ENCODE data around the gene MGAT4A. TPM values are rescaled to one million over a fixed set of nuclear protein-coding genes. Genes with fewer than 3 reads are reported as not detected.
"Not testable (repeated sequence)": the region's sequence is repeated elsewhere in the genome, so short reads cannot be mapped to it uniquely, and the experiment has no call there.

The MGAT4A gene
- total RNA-seq, 2 experiments from 2014 or later, result 93.9 to 109 TPM

- peaks cover 75% of the 10 kb centered on the region for H3K4me1 Mint-ChIP-seq
- CTCF ChIA-PET, result interaction anchor here (0.6 to 2.0 kb wide), 7 partner anchors 10 to 182 kb away, joined by 3 to 7 read pairs (median 3); no protein-coding TSS in a partner anchor
- peak overlapping the region; percentile 78 for H3K4me3 Mint-ChIP-seq
- no peaks in the 10 kb centered on the region for H3K27me3 Mint-ChIP-seq
- peaks cover 76% of the 10 kb centered on the region for H3K36me3 Mint-ChIP-seq (ENCODE audit: low read depth)
- POLR2A ChIA-PET, result interaction anchor here (0.8 kb wide), 1 partner anchor 108 kb away, joined by 3 read pairs; no protein-coding TSS in a partner anchor
- peak overlapping the region; percentile 99 for H3K27ac Mint-ChIP-seq
- DNase-seq, result peak; percentile 54
- peaks cover 37% of the 10 kb centered on the region for H3K9me3 Mint-ChIP-seq
Measured at GRCh38 chr2:98663511-98664090, 67.3 kb downstream of the MGAT4A start.

DNA sequence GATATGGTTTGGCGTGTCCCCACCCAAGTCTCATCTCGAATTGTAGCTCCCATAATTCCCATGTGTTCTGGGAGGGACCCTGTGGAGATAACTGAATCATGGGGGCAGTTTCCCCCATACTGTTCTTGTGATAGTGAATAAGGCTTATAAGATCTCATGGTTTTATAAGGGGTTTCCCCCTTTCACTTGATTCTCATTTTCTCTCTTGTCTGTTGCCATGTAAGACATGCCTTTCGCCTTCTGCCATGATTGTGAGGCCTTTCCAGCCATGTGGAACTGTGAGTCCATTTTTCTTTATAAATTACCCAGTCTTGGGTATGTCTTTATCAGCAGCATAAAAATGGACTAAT, 71.5 kb downstream of the MGAT4A start:
- POLR2A ChIA-PET, H3K27me3 Mint-ChIP-seq, DNase-seq: not testable (repeated sequence)
- peaks cover 66% of the 10 kb centered on the region for H3K36me3 Mint-ChIP-seq (ENCODE audit: low read depth)
- peaks cover 78% of the 10 kb centered on the region for H3K4me1 Mint-ChIP-seq
- H3K4me3 Mint-ChIP-seq, result peak overlapping the region; percentile 61
- peak overlapping the region; percentile 88 for H3K27ac Mint-ChIP-seq
- peaks cover 13% of the 10 kb centered on the region for H3K9me3 Mint-ChIP-seq
- CTCF ChIA-PET, result interaction anchor here (0.6 to 2.7 kb wide), 8 partner anchors 10 to 208 kb away, joined by 3 to 11 read pairs (median 4); partner anchors contain the start of gene MGAT4A

DNA sequence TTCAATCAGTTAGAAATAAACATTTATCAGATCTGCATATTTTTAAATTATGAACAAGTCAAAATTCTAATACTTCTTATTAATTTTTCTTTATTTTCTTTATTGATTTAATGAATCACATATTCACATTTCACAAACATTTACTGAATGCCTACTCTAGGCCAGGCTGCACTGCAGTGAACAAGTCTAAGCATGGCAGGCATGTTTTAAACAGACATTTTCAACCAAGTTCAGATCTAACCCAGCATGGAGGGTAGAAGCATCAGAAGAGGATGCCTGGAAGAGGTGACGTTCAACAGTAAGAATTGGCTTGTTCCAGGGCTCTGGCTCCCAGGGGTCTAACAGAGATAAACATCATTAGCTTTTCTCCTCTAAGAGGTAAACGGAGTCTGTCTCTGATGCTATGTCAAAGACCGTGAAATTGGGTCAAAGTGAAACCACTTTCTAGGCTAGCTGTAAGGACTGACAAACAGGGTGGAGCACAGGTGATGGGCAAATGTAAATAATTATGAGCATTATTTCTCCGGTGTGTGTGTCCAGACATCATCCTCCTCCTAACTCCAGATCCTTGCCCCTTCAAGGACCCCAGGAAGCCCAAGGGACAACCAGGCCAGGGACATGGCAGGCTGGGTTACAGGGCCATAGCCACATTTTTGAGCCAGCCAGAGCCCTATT, 72.0 kb downstream of the MGAT4A start:
- H3K9me3 Mint-ChIP-seq, result peaks cover 13% of the 10 kb centered on the region
- peaks cover 79% of the 10 kb centered on the region for H3K4me1 Mint-ChIP-seq
- POLR2A ChIA-PET, result no interaction called here
- H3K4me3 Mint-ChIP-seq, result peak overlapping the region; percentile 61
- H3K27me3 Mint-ChIP-seq, result no peaks in the 10 kb centered on the region
- H3K27ac Mint-ChIP-seq, result peak overlapping the region; percentile 88
- CTCF ChIA-PET, result interaction anchor here (0.6 to 2.7 kb wide), 7 partner anchors 10 to 209 kb away, joined by 3 to 11 read pairs (median 4); partner anchors contain the start of gene MGAT4A
- peaks cover 71% of the 10 kb centered on the region for H3K36me3 Mint-ChIP-seq (ENCODE audit: low read depth)
- peak; percentile 20 for DNase-seq

DNA sequence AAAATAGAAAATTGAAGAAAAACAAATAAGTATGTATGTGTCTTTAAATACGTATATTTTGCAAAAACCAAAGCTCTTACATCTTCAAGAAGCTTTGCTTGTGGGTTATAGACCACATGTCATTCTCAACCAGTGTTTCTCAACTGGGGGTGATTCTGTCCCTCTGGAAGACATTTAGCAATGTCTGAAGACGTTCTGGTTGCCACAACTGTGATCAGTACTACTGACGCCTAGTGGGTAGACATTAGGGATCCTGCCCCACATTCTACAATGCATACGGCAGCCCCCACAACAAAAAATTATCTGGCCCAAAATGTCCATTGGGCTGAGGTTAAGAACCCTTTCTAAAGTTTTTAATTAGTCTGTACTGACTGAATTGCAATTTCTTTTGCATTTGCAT, 74.1 kb downstream of the MGAT4A start:
- Mint-ChIP-seq H3K27me3 (no peaks in the 10 kb centered on the region), H3K4me1 (peaks cover 86% of the 10 kb centered on the region), H3K9me3 (peaks cover 20% of the 10 kb centered on the region), H3K36me3 (ENCODE audit: low read depth) (peaks cover 80% of the 10 kb centered on the region), H3K4me3 (peak overlapping the region; percentile 38), H3K27ac (peak overlapping the region; percentile 85)
- ChIA-PET POLR2A (interaction anchor here (0.7 to 1.0 kb wide), 3 partner anchors 68 to 114 kb away, joined by 3 to 5 read pairs (median 4); no protein-coding TSS in a partner anchor), CTCF (interaction anchor here (0.6 to 1.7 kb wide), 8 partner anchors 11 to 1089 kb away, joined by 3 to 5 read pairs (median 4); partner anchors contain the start of gene MGAT4A)
- peak; percentile 57 for DNase-seq

DNA sequence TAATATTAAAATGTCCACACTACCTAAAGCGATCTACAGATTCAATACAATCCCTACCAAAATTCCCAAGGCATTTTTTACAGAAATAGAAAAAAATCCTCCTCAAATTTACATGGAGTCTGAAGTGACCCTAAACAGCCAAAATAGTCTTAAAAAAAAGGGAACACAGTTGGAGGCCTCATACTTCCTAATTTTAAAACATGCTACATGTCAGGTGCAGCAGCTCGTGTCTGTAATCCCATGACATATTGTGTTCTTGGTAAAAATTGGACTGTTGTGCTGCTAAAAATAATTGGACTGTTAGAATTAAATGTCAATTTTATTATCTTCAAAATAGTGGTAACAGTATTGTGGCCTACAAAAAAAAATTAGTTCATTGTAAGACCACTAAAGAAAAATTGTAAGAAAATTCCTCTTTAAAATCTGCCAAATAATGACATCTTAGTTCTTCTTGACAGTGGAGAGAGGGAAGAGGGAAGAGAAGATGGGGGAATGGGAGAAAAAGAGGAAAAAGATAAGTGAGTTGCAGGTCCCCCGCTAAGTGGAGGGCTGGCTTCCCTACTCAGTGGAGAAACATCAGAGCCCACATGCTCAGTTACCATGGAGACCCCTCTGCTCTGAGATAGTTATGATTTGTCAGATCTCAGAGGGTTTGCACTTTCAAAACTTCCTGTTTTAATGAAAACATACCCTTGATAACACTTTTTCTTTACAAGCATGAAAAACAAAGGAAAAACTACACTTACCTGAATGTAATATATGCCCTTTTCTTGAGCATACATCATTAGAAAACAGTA, 76.0 kb downstream of the MGAT4A start:
- POLR2A ChIA-PET, result no interaction called here
- Mint-ChIP-seq H3K9me3 (peaks cover 17% of the 10 kb centered on the region), H3K4me1 (peaks cover 85% of the 10 kb centered on the region)

DNA sequence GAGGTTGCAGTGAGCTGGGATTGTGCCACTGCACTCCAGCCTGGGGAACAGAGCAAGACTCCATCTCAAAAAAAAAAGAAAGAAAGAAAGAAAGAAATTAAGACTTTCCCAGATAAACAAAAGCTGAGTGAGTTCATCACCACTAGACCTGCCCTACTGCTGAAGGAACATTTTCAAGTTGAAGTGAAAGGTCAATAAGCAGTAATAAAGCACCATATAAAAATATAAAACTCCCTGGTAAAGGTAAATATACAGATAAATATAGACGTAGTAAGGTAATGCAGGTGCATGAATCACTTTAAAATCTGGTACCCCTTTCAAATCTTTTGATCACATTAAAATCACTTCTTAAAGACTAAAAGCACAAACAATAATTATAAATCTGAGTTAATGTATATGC, 79.9 kb downstream of the MGAT4A start:
- peaks cover 70% of the 10 kb centered on the region for H3K4me1 Mint-ChIP-seq
- no peaks in the 10 kb centered on the region for H3K27me3 Mint-ChIP-seq
- CTCF ChIA-PET, result interaction anchor here (0.6 kb wide), 1 partner anchor 939 kb away, joined by 3 read pairs; no protein-coding TSS in a partner anchor
- no peak for DNase-seq
- peaks cover 77% of the 10 kb centered on the region for H3K36me3 Mint-ChIP-seq (ENCODE audit: low read depth)
- peak overlapping the region; percentile 11 for H3K27ac Mint-ChIP-seq
- no peak overlapping the region for H3K4me3 Mint-ChIP-seq
- POLR2A ChIA-PET, result interaction anchor here (0.7 kb wide), 1 partner anchor 72 kb away, joined by 4 read pairs; no protein-coding TSS in a partner anchor
- H3K9me3 Mint-ChIP-seq, result peaks cover 20% of the 10 kb centered on the region

More for the DNA sequence above, 76.0 kb downstream of the MGAT4A start:
- H3K36me3 Mint-ChIP-seq (ENCODE audit: low read depth), result peaks cover 80% of the 10 kb centered on the region
- H3K27me3 Mint-ChIP-seq, result no peaks in the 10 kb centered on the region
- DNase-seq, result peak; percentile 46
- CTCF ChIA-PET, result interaction anchor here (1.1 kb wide), 1 partner anchor 178 kb away, joined by 3 read pairs; no protein-coding TSS in a partner anchor
- peak overlapping the region; percentile 38 for H3K4me3 Mint-ChIP-seq
- H3K27ac Mint-ChIP-seq, result peak overlapping the region; percentile 85

GRCh38 chr2:98649992-98650375, 80.9 kb downstream of the MGAT4A start:
- H3K36me3 Mint-ChIP-seq (ENCODE audit: low read depth), result peaks cover 75% of the 10 kb centered on the region
- no peaks in the 10 kb centered on the region for H3K27me3 Mint-ChIP-seq
- DNase-seq, result no peak
- H3K4me1 Mint-ChIP-seq, result peaks cover 62% of the 10 kb centered on the region
- H3K4me3 Mint-ChIP-seq, result no peak overlapping the region
- H3K27ac Mint-ChIP-seq, result peak overlapping the region; percentile 57
- ChIA-PET POLR2A (interaction anchor here (0.6 to 0.9 kb wide), 3 partner anchors 58 to 118 kb away, joined by 3 to 4 read pairs (median 3); no protein-coding TSS in a partner anchor), CTCF (interaction anchor here (0.6 to 2.2 kb wide), 37 partner anchors 10 to 229 kb away, joined by 3 to 16 read pairs (median 6); partner anchors contain the start of gene MGAT4A)
- peaks cover 20% of the 10 kb centered on the region for H3K9me3 Mint-ChIP-seq

GRCh38 chr2:98649135-98649991, 81.6 kb downstream of the MGAT4A start:
- ChIA-PET POLR2A (interaction anchor here (0.6 to 1.1 kb wide), 4 partner anchors 11 to 119 kb away, joined by 3 to 7 read pairs (median 4); no protein-coding TSS in a partner anchor), CTCF (interaction anchor here (0.5 to 2.2 kb wide), 47 partner anchors 10 to 1892 kb away, joined by 3 to 16 read pairs (median 4); partner anchors contain the start of gene MGAT4A)
- Mint-ChIP-seq H3K9me3 (peaks cover 20% of the 10 kb centered on the region), H3K27me3 (no peaks in the 10 kb centered on the region), H3K4me1 (peaks cover 55% of the 10 kb centered on the region), H3K4me3 (no peak overlapping the region), H3K27ac (peak overlapping the region; percentile 57), H3K36me3 (ENCODE audit: low read depth) (peaks cover 73% of the 10 kb centered on the region)
- peak; percentile 88 for DNase-seq

DNA sequence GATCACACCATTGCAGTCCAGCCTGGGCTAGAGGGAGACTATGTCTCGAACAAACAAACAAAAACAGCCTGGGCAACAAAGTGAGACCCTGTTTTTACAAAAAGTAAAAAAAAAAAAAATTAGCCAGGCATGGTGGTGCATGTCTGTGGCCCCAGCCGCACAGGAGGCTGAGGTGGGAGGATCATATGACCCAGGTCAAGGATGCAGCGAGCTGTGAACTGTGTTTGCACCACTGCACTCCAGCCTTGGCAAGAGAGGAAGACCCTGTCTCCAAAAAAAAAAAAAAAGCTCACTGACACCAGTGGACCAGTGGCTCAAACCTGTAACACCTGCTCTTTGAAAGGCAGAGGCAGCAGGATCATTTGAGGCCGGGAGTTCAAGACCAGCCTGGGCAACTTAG, 82.5 kb downstream of the MGAT4A start:
- peaks cover 20% of the 10 kb centered on the region for H3K9me3 Mint-ChIP-seq
- H3K4me3 Mint-ChIP-seq, result no peak overlapping the region
- H3K36me3 Mint-ChIP-seq (ENCODE audit: low read depth), result peaks cover 73% of the 10 kb centered on the region
- DNase-seq, result no peak
- H3K27me3 Mint-ChIP-seq, result no peaks in the 10 kb centered on the region
- no peak overlapping the region for H3K27ac Mint-ChIP-seq
- POLR2A ChIA-PET, result interaction anchor here (0.6 to 1.1 kb wide), 2 partner anchors 81 to 82 kb away, joined by 3 to 7 read pairs; no protein-coding TSS in a partner anchor
- H3K4me1 Mint-ChIP-seq, result peaks cover 49% of the 10 kb centered on the region
- CTCF ChIA-PET, result interaction anchor here (0.8 to 2.2 kb wide), 14 partner anchors 9 to 228 kb away, joined by 3 to 13 read pairs (median 8); partner anchors contain the start of gene MGAT4A

DNA sequence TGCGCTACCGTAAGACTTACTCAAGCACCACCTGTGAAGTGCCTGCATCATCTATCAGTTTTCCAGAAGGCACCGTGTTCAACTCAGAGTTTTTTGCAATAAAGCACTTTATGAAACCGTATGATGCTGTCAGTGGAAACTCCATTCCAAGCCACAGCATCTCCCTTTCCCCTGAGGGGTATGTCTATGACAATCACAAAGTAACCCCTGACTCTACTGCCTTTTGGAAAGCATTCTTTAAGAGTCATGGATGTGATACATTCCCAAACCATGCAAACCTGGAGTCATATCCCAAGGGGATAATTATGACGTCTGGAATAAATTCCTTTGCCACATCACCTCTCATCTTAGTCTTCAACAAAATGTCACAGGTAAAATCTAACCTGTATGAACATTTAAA, 83.3 kb downstream of the MGAT4A start:
- no peak for DNase-seq
- CTCF ChIA-PET, result interaction anchor here (2.2 kb wide), 1 partner anchor 12 kb away, joined by 9 read pairs; no protein-coding TSS in a partner anchor
- H3K27me3 Mint-ChIP-seq, result no peaks in the 10 kb centered on the region
- no peak overlapping the region for H3K27ac Mint-ChIP-seq
- peaks cover 43% of the 10 kb centered on the region for H3K4me1 Mint-ChIP-seq
- H3K4me3 Mint-ChIP-seq, result no peak overlapping the region
- peaks cover 16% of the 10 kb centered on the region for H3K9me3 Mint-ChIP-seq
- POLR2A ChIA-PET, result no interaction called here
- peaks cover 73% of the 10 kb centered on the region for H3K36me3 Mint-ChIP-seq (ENCODE audit: low read depth)

DNA sequence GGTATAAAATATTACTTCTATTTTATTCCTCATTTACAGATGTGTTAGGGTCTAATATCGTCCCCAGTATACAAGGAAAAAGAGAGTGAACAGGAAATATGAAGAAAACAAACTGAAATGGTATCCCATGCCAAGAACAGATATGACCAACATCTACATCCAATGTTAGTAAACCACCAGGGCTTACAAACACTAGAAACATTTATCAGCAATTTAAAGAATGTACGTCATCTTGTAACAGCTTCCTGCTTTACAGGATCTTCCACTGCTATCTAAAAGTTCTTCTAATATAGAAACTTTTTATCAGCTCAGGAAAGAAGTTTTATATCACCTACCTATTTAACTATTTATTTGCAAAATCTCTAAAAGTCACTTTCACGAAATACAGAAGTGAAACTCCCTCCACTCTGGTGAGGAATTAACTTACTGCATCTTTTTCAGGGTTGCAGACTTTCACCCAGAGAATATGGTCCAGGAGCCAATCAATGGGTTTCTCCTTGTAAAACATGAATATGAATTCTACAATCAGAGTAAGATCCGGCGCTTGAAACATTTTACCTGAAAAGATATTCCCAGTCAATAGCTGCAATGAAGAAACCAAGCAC, 87.3 kb downstream of the MGAT4A start:
- Mint-ChIP-seq H3K4me1 (peaks cover 17% of the 10 kb centered on the region), H3K36me3 (ENCODE audit: low read depth) (peaks cover 67% of the 10 kb centered on the region), H3K27ac (no peak overlapping the region), H3K27me3 (no peaks in the 10 kb centered on the region), H3K9me3 (no peaks in the 10 kb centered on the region), H3K4me3 (no peak overlapping the region)
- ChIA-PET POLR2A (no interaction called here), CTCF (interaction anchor here (2.2 kb wide), 1 partner anchor 186 kb away, joined by 5 read pairs; no protein-coding TSS in a partner anchor)
- DNase-seq, result no peak

All from activated CD4-positive, alpha-beta T cell treated with anti-CD3 and anti-CD28 coated beads, Interleukin-2, amount 10 ng/mL, durations not matched to agents 7 days and 5 days (primary cell).